Lower leg skin (tissue), 4 donors: ENCODE data around the gene PDYN. TPM values are rescaled to one million over a fixed set of nuclear protein-coding genes. Genes with fewer than 3 reads are reported as not detected.

Source experiments
- DNase-seq, 2 donors: peaks; one replicate each; pipeline ENCODE4 v3.0.0-alpha.2; 2019; ENCODE audit warnings: low spot score in 2 of 2
- H3K4me3 ChIP-seq: fragments of 200-600 bp; sonication (generic); 2 replicates; pipeline ENCODE4 v1.5.1; 2017; ENCODE audit warnings: mild to moderate bottlenecking, low read depth; ENCODE audit not compliant: poor library complexity, severe bottlenecking
- POLR2A ChIP-seq, 2 donors: fragments of 450-650 bp; IDR thresholded peaks; one replicate each; pipeline ENCODE4 v1.6.1; 2016 to 2017; ENCODE audit warnings: antibody characterized with exemption in 2 of 2, mild to moderate bottlenecking in 1 of 2, moderate library complexity in 1 of 2
- WGBS, 2 donors: methylation state at CpG; one replicate each; pipeline ENCODE4 v1.1.5; 2018; 5-methylcytosine and 5-hydroxymethylcytosine counted together
- intact Hi-C: fragments of 100-400 bp; cut with DNase I; formaldehyde crosslinking; loops from one replicate; pipeline ENCODE4 v1.15.0; 2023; ENCODE audit warnings: low total_unique reads
- total RNA-seq, 4 donors: library from RNA; depleted of rRNA; stranded (reverse); fragments of >200 nt; gene quantifications; one replicate each; pipeline ENCODE4 v1.1.0, GENCODE V29; 2016
- TF ChIP-seq, protein P1 (sequence below), 3 donors: fragments of 450-650 bp; IDR thresholded peaks; one replicate each; pipeline ENCODE4 v1.5.1; 2016; ENCODE audit warnings: antibody characterized with exemption in 3 of 3, mild to moderate bottlenecking in 3 of 3, moderate library complexity in 2 of 3

Gene PDYN
- total RNA-seq, 4 donors from 2014 or later: not detected

DNA sequence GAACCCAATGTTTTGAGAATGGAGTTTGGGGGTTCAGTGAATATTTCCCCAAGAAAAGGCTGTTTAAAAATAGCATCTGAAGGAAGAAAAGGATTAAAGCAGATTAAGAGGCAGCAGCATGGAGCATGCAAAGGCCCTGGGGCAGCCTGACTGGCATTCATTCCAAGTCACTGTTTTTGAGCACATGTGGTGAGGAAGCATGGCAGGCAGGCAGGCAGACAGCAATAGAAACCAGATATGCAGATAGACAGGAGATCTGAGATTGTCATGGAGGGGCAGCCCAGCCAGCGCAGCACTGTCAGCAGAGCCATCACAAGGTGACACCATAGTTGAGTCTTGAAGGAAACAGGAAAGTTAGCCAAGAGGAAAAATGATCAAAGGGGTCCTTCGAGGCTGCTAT, 60.9 kb downstream of the PDYN start:
- H3K4me3 ChIP-seq: no peak overlapping the region
- intact Hi-C loops: no loop called here
- DNase-seq: no peak
- WGBS, 2 donors: 43 to 53% methylated on average over 2 of the region's 2 CpGs
- no peak for TF ChIP-seq POLR2A (IDR thresholded peaks at IDR 0.05)
- TF ChIP-seq, protein P1, sequence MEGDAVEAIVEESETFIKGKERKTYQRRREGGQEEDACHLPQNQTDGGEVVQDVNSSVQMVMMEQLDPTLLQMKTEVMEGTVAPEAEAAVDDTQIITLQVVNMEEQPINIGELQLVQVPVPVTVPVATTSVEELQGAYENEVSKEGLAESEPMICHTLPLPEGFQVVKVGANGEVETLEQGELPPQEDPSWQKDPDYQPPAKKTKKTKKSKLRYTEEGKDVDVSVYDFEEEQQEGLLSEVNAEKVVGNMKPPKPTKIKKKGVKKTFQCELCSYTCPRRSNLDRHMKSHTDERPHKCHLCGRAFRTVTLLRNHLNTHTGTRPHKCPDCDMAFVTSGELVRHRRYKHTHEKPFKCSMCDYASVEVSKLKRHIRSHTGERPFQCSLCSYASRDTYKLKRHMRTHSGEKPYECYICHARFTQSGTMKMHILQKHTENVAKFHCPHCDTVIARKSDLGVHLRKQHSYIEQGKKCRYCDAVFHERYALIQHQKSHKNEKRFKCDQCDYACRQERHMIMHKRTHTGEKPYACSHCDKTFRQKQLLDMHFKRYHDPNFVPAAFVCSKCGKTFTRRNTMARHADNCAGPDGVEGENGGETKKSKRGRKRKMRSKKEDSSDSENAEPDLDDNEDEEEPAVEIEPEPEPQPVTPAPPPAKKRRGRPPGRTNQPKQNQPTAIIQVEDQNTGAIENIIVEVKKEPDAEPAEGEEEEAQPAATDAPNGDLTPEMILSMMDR (IDR thresholded peaks at IDR 0.05): no peak

DNA sequence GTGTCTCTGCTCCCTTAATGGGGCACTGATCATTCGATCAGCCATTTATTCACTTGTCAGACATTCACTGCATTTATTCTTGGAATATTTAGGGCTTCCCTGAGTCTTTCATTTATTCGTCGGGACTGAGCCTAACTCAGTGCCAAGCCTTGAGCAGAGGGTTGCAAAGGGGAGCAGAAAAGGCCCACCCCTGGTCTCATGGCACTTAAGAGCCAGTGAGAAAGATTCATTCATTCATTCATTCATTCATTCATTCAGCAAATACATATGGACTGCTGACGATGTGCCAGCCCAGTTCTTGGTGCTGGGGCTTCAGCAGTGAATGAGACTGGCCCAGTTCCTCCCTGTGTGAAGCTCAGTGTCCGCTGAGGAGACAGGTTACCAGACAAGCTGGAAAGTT, 62.0 kb downstream of the PDYN start:
- intact Hi-C loops: no loop called here
- DNase-seq: no peak
- WGBS, 2 donors: 84 to 88% methylated on average over 5 of the region's 5 CpGs
- TF ChIP-seq, protein P1 (IDR thresholded peaks at IDR 0.05): no peak
- no peak for TF ChIP-seq POLR2A (IDR thresholded peaks at IDR 0.05)
- no peak overlapping the region for H3K4me3 ChIP-seq

DNA sequence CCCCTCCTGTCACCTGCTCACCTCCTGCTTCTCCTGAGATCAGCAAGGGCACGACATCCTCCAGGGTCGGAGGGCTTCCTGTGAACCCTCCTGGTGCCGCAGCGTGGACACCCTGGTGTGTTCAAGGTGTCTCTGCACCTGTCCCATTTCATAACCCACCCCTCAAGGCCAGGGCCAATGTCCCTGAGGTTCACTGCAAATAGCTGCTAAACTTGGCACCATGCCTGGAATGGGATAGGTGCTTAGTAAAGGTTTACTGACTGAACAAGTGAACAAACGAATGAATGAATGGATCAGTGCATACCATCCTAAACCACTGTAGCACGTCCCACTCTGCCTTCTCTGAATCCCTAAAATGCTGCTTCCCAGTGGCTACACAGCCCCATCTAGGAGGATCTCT, 63.7 kb downstream of the PDYN start:
- WGBS, 2 donors: 87 to 94% methylated on average over 6 of the region's 6 CpGs
- intact Hi-C loops: no loop called here
- no peak for DNase-seq
- H3K4me3 ChIP-seq: no peak overlapping the region
- TF ChIP-seq, protein P1 (IDR thresholded peaks at IDR 0.05): no peak
- no peak for TF ChIP-seq POLR2A (IDR thresholded peaks at IDR 0.05)

DNA sequence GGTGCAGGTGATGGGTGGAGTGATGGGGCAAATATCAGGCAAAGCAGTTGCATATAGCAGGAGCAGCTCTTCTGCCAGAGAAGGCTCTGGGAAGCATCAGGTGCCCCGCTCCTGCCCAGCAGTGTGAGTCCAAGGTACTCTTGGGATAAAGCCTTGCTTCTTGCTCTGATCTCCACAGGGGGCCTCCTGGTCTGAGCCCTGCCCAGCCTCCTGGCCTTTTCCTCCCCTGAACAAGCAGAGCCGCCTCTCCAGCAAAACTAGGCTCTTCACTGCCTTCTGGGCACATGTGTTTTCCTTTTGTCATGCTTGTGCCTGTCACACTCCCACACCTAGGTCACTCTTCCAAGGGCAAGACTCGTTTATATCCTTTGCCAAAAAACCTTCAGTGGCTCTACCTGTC, 64.4 kb downstream of the PDYN start:
- no peak overlapping the region for H3K4me3 ChIP-seq
- 73 to 77% methylated on average over 3 of the region's 3 CpGs for WGBS, 2 donors
- TF ChIP-seq POLR2A (IDR thresholded peaks at IDR 0.05): no peak
- TF ChIP-seq, protein P1 (IDR thresholded peaks at IDR 0.05): no peak
- DNase-seq: no peak
- intact Hi-C loops: no loop called here

DNA sequence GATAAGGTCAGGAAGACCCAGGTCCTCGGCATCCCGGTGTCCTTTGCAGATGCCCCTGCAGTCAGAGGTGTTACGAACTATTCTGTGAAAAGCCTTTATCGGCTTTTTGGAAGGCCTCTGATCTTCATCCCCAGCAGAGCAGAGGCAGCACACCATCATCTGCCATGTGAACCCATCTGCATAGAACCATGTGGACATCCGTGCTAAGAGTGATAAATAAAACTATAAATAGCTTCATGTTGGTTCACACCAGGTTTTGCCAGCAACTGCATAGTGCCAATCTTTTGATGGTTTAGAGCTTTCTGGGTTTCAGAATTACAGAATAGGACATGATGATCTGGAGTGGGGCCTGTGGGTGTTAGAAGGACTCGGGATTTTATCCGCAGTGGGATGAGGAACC, 65.1 kb downstream of the PDYN start:
- no peak for DNase-seq
- WGBS, 2 donors: 80 to 87% methylated on average over 7 of the region's 7 CpGs
- H3K4me3 ChIP-seq: no peak overlapping the region
- intact Hi-C loops: no loop called here
- TF ChIP-seq POLR2A (IDR thresholded peaks at IDR 0.05): no peak
- TF ChIP-seq, protein P1 (IDR thresholded peaks at IDR 0.05): no peak

Other genes with a start within 250 kb of the PDYN start
- 10 to 100 TPM; 29.3 to 55.0 (median 44.1) TPM for gene SIRPA, start 98.7 kb downstream of the PDYN start, total RNA-seq
- 10 to 100 TPM; 16.2 to 28.8 (median 21.5) TPM for gene STK35, start 107.8 kb upstream of the PDYN start, total RNA-seq